GM12878 (cell line): Measurements from ENCODE around the gene SULT2B1. TPM values are rescaled to one million over a fixed set of nuclear protein-coding genes. Genes with fewer than 3 reads are reported as not detected.

Experiments used
- ATAC-seq: fragments of 200-7000 bp; cut with Tn5 transposase; 3 replicates; pipeline ENCODE4 v1.9.1; 2020; ENCODE audit warnings: mild to moderate bottlenecking, moderate library complexity
- BruUV-seq: library from RNA; stranded (reverse); fragments of 400-500 nt; replicated peaks from 2 replicates; lab custom pipeline; 2021; lab: Mats Ljungman, UMichigan
- CTCF ChIA-PET: fragments of 300-600 bp; sonication (Branson Sonifier 250); formaldehyde crosslinking; extraction: SDS; loops from one replicate; lab custom pipeline; 2021; ENCODE audit warnings: inconsistent platforms; lab: Yijun Ruan, JAX
- POLR2A ChIA-PET: fragments of 350-600 bp; formaldehyde crosslinking; extraction: SDS; loops from one replicate; lab custom pipeline; 2021; ENCODE audit warnings: inconsistent platforms; lab: Charles Lee
- RAD21 ChIA-PET: fragments of 300-600 bp; sonication (Branson Sonifier 250); formaldehyde crosslinking; loops from one replicate; lab custom pipeline; 2023; ENCODE audit warnings: antibody characterized with exemption; ENCODE audit not compliant: unreplicated experiment; lab: Charles Lee
- SMC1A ChIA-PET: fragments of 300-600 bp; sonication (Branson Sonifier 250); formaldehyde crosslinking; loops from one replicate; lab custom pipeline; 2023; ENCODE audit not compliant: unreplicated experiment, uncharacterized antibody; lab: Charles Lee
- DNase-seq: peaks from one replicate; pipeline ENCODE4 v3.0.0-alpha.2; 2011; ENCODE audit warnings: low read depth, low spot score
- FAIRE-seq: peaks from 3 replicates; lab custom pipeline; 2011; peaks lifted over from hg19 to GRCh38; lab: Jason Lieb, UNC
- H2AFZ ChIP-seq: 2 replicates; pipeline ENCODE4 v1.6.0; 2011; ENCODE audit warnings: low read depth, low read length, control low read depth; ENCODE audit not compliant: control insufficient read depth
- H3K27ac ChIP-seq: 2 replicates; pipeline ENCODE4 v1.5.1; 2011; ENCODE audit warnings: control low read depth; ENCODE audit not compliant: control insufficient read depth, insufficient read depth
- H3K27me3 ChIP-seq, 2 experiments: replicated peaks in 1 of 2; 2 replicates each; pipeline versions ENCODE4 v1.6.0 to v1.6.1; 2011; ENCODE audit warnings: low read length in 1 of 2; ENCODE audit not compliant: control insufficient read depth in 2 of 2, insufficient read depth in 2 of 2
- H3K36me3 ChIP-seq, 2 experiments: 2 replicates each; pipeline ENCODE4 v1.5.1; 2011; ENCODE audit warnings: low read length in 1 of 2; ENCODE audit not compliant: control insufficient read depth in 2 of 2, insufficient read depth in 2 of 2
- H3K4me1 ChIP-seq: 2 replicates; pipeline ENCODE4 v1.6.1; 2011; ENCODE audit warnings: mild to moderate bottlenecking, low read length, moderate library complexity, mixed read lengths; ENCODE audit not compliant: control insufficient read depth, insufficient read depth
- H3K4me2 ChIP-seq: 2 replicates; pipeline ENCODE4 v1.6.0; 2011; ENCODE audit warnings: control low read depth; ENCODE audit not compliant: control insufficient read depth, insufficient read depth
- H3K4me3 ChIP-seq: fragments of 200-600 bp; sonication (generic); 2 replicates; pipeline ENCODE4 v1.5.1; 2016
- H3K79me2 ChIP-seq: 2 replicates; pipeline ENCODE4 v1.6.0; 2011; ENCODE audit warnings: low read length; ENCODE audit not compliant: control insufficient read depth, insufficient read depth
- H3K9ac ChIP-seq: 2 replicates; pipeline ENCODE4 v1.8.0; 2011; ENCODE audit warnings: low read length, control low read depth, mixed read lengths; ENCODE audit not compliant: control insufficient read depth, insufficient read depth
- H3K9me3 ChIP-seq: replicated peaks from 3 replicates; pipeline ENCODE4 v1.5.1; 2011; ENCODE audit warnings: mild to moderate bottlenecking, low read length; ENCODE audit not compliant: control insufficient read depth, insufficient read depth
- H4K20me1 ChIP-seq: 2 replicates; pipeline ENCODE4 v1.6.0; 2011; ENCODE audit not compliant: control insufficient read depth, insufficient read depth
- POLR2AphosphoS2 ChIP-seq: IDR thresholded peaks from 2 replicates; pipeline ENCODE4 v1.6.1; 2011; ENCODE audit warnings: low read depth, mild to moderate bottlenecking, low read length, improper control_type of control experiment, moderate library complexity
- ZNF24 ChIP-seq: fragments of 450-650 bp; IDR thresholded peaks from 2 replicates; pipeline ENCODE4 v1.6.1; 2017; ENCODE audit warnings: antibody characterized with exemption, mild to moderate bottlenecking
- WGBS: methylation state at CpG from one replicate; pipeline ENCODE4 v1.1.6; 2016; ENCODE audit warnings: low lambda C conversion rate; ENCODE audit not compliant: insufficient replicate concordance, insufficient coverage; ENCODE audit errors: missing lambda C conversion rate; 5-methylcytosine and 5-hydroxymethylcytosine counted together
- in situ Hi-C: fragments of 300-500 bp; cut with MboI; formaldehyde crosslinking; loops from 9 replicates; pipeline ENCODE4 v1.14.3; 2018; ENCODE audit warnings: mixed read lengths
- intact Hi-C: fragments of 100-400 bp; cut with micrococcal nuclease; formaldehyde crosslinking; loops from one replicate; pipeline ENCODE4 v1.14.2; 2022; ENCODE audit not compliant: unreplicated experiment
- polyA plus RNA-seq, 11 experiments: library from polyadenylated mRNA; depleted of rRNA in 4 of 11; unstranded in 6 of 11; stranded (reverse) in 5 of 11; fragments of >200 nt; fragmentation: Nextera tagmentation in 4 of 11; fragmentation: Illumina TruSeq in 1 of 11; extraction: Ambion mirVana in 4 of 11; extraction: Trizol in 1 of 11; gene quantifications; 1 replicate in 1 of 11; 2 replicates in 10 of 11; pipeline versions ENCODE4 v1.2.1 to v1.2.3, GENCODE V29; 2011 to 2016; ENCODE audit warnings: inconsistent platforms in 2 of 11, missing spikeins in 2 of 11, low read depth in 1 of 11
- total RNA-seq, 4 experiments: library from RNA; depleted of rRNA in 3 of 4; stranded (reverse); fragments of >200 nt in 3 of 4; fragmentation: Illumina TruSeq in 1 of 4; extraction: Trizol in 1 of 4; gene quantifications; 2 replicates each; pipeline versions ENCODE4 v1.2.1 to v1.2.3, GENCODE V29; 2013 to 2021
- TF ChIP-seq, protein P1 (sequence below): fragments of 450-650 bp; IDR thresholded peaks from 2 replicates; pipeline ENCODE4 v1.6.1; 2017; ENCODE audit warnings: mild to moderate bottlenecking

The SULT2B1 gene
- total and polyA plus RNA-seq, 10 of the 15 experiments (the other 5 are each of a cell fraction or from before 2014, with no cell fraction given), result 0.11 to 0.14 TPM; not detected in 8

DNA sequence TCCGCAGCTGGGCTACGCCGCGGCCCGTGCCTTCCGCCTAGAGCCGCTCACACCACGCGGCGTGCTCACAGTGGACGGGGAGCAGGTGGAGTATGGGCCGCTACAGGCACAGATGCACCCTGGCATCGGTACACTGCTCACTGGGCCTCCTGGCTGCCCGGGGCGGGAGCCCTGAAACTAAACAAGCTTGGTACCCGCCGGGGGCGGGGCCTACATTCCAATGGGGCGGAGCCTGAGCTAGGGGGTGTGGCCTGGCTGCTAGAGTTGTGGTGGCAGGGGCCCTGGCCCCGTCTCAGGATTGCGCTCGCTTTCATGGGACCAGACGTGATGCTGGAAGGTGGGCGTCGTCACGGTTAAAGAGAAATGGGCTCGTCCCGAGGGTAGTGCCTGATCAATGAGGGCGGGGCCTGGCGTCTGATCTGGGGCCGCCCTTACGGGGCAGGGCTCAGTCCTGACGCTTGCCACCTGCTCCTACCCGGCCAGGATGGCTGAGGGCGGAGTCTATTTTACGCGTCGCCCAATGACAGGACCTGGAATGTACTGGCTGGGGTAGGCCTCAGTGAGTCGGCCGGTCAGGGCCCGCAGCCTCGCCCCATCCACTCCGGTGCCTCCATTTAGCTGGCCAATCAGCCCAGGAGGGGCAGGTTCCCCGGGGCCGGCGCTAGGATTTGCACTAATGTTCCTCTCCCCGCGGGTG, 77.8 kb downstream of the SULT2B1 start:
- Histone ChIP-seq H3K9me3 (no peaks in the 10 kb centered on the region), H3K27me3 (no peaks in the 10 kb centered on the region), H3K36me3 (peaks cover 4 to 8% of the 10 kb centered on the region in 2 experiments; a peak in 3 of 4 replicates), H3K4me2 (no peak overlapping the region), H4K20me1 (no peaks in the 10 kb centered on the region), H3K79me2 (peaks cover 3% of the 10 kb centered on the region; the same call in 1 of the 2 replicates), H3K9ac (no peak overlapping the region), H3K27ac (no peak overlapping the region), H3K4me1 (peaks cover 18% of the 10 kb centered on the region), H3K4me3 (no peak overlapping the region), H2AFZ (no peak overlapping the region)
- ChIA-PET SMC1A (no interaction called here), POLR2A (no interaction called here), CTCF (no interaction called here), RAD21 (no interaction called here)
- FAIRE-seq (no peak), ATAC-seq (no peak), DNase-seq (no peak)
- intact Hi-C loops, result loop anchor here (10.0 kb wide), 1 partner anchor 335 kb away; the partner anchor contains the start of gene FTL
- no TSS peak for BruUV-seq
- in situ Hi-C loops, result loop anchor here (25.0 kb wide), 1 partner anchor 1258 kb away; the partner anchor contains the start of genes AKT1S1, IL4I1 and TBC1D17
- 94% methylated on average over 42 of the region's 48 CpGs for WGBS
- TF ChIP-seq POLR2AphosphoS2, result peak; percentile 69; the same call in 1 of the 2 replicates
- TF ChIP-seq ZNF24, result no peak
- TF ChIP-seq, protein P1, sequence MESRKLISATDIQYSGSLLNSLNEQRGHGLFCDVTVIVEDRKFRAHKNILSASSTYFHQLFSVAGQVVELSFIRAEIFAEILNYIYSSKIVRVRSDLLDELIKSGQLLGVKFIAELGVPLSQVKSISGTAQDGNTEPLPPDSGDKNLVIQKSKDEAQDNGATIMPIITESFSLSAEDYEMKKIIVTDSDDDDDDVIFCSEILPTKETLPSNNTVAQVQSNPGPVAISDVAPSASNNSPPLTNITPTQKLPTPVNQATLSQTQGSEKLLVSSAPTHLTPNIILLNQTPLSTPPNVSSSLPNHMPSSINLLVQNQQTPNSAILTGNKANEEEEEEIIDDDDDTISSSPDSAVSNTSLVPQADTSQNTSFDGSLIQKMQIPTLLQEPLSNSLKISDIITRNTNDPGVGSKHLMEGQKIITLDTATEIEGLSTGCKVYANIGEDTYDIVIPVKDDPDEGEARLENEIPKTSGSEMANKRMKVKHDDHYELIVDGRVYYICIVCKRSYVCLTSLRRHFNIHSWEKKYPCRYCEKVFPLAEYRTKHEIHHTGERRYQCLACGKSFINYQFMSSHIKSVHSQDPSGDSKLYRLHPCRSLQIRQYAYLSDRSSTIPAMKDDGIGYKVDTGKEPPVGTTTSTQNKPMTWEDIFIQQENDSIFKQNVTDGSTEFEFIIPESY, result peak; percentile 60; the same call in 1 of the 2 replicates
